Neural progenitor cell (in vitro differentiated cells): ENCODE results near the gene PGPEP1.

Source experiments
- EZH2 ChIP-seq: fragments of 200-600 bp; sonication (generic); IDR thresholded peaks from 2 replicates; pipeline ENCODE4 v1.6.1; 2017; ENCODE audit warnings: antibody characterized with exemption, mild to moderate bottlenecking, moderate library complexity
- EZH2phosphoT487 ChIP-seq: fragments of 200-600 bp; sonication (generic); IDR thresholded peaks from 2 replicates; pipeline ENCODE4 v1.6.1; 2017; ENCODE audit warnings: antibody characterized with exemption
- TF ChIP-seq, protein P1 (sequence below): fragments of 200-600 bp; sonication (generic); IDR thresholded peaks from 2 replicates; pipeline ENCODE4 v1.5.1; 2017; ENCODE audit warnings: antibody characterized with exemption, mild to moderate bottlenecking

DNA sequence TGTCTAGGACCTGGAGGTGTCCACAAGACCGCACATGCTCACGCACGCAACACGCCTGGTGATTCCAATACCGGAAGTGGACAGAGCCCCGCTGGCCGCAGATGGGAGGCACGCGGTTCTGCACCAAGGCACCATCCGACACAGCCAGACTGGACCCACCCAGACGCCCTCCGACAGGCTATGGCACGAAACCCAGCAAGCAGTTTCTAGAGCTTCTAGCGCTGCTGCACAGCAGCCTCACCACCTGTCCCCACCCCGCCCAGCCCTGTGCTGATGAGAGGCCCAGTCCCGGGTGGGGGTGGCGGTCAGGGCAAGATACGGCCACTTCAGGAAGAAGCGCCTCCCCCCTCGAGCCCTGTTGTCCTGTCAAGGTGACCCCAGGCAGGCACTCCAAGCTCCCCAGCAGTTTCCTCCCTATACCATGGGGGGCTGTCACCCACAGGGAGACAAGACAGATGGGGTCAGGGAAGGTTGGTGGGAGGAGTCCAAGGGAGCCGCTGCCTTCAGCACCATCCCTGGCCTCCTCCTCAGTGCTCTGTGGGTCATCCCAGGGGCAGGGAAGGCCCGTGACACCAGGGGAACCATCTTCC lies 28.8 kb upstream of the PGPEP1 start:
- TF ChIP-seq, protein P1, sequence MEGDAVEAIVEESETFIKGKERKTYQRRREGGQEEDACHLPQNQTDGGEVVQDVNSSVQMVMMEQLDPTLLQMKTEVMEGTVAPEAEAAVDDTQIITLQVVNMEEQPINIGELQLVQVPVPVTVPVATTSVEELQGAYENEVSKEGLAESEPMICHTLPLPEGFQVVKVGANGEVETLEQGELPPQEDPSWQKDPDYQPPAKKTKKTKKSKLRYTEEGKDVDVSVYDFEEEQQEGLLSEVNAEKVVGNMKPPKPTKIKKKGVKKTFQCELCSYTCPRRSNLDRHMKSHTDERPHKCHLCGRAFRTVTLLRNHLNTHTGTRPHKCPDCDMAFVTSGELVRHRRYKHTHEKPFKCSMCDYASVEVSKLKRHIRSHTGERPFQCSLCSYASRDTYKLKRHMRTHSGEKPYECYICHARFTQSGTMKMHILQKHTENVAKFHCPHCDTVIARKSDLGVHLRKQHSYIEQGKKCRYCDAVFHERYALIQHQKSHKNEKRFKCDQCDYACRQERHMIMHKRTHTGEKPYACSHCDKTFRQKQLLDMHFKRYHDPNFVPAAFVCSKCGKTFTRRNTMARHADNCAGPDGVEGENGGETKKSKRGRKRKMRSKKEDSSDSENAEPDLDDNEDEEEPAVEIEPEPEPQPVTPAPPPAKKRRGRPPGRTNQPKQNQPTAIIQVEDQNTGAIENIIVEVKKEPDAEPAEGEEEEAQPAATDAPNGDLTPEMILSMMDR = no peak
- TF ChIP-seq EZH2phosphoT487 (no peak), EZH2 (no peak)
